ENCODE data around the gene OSTC.
A peak's percentile ranks its signal among the peaks of the same experiment; 100 is the strongest.

The OSTC gene

GRCh38 chr4:108650212-108651013 lies at the start of gene OSTC:
TSS of gene OSTC (plus strand) at chr4:108650599. CDS start at chr4:108650656, 57 bp downstream.
- peak; percentile 84 for DNase-seq

- no peak for DNase-seq
Measured at GRCh38 chr4:108601106-108601505, 49.3 kb upstream of the OSTC start.

- DNase-seq = no peak
Measured at GRCh38 chr4:108601532-108601931, 48.9 kb upstream of the OSTC start.

GRCh38 chr4:108602163-108602562 lies 48.2 kb upstream of the OSTC start:
- DNase-seq = no peak

GRCh38 chr4:108607079-108607815 lies 43.2 kb upstream of the OSTC start:
- no peak for DNase-seq

- no peak for DNase-seq
Measured at GRCh38 chr4:108611365-108611764, 39.0 kb upstream of the OSTC start.

- no peak for DNase-seq
Measured at GRCh38 chr4:108612365-108612764, 38.0 kb upstream of the OSTC start.

- DNase-seq = no peak
Measured at GRCh38 chr4:108619372-108620100, 30.9 kb upstream of the OSTC start.

GRCh38 chr4:108620101-108620932 lies 30.1 kb upstream of the OSTC start, which contains the start of gene RPL34:
TSS of gene RPL34 (plus strand) at chr4:108620576. CDS start at chr4:108621960, 1,384 bp downstream.
- peak; percentile 90 for DNase-seq

GRCh38 chr4:108620933-108621905 lies 29.2 kb upstream of the OSTC start:
- DNase-seq = no peak

GRCh38 chr4:108622022-108622421 lies 28.4 kb upstream of the OSTC start:
- no peak for DNase-seq

GRCh38 chr4:108622828-108623227 lies 27.6 kb upstream of the OSTC start:
- DNase-seq = no peak

- no peak for DNase-seq
Measured at GRCh38 chr4:108624263-108625056, 25.9 kb upstream of the OSTC start.

- no peak for DNase-seq
Measured at GRCh38 chr4:108626056-108626455, 24.3 kb upstream of the OSTC start.

GRCh38 chr4:108628411-108628810 lies 22.0 kb upstream of the OSTC start:
- DNase-seq = no peak

GRCh38 chr4:108635070-108635655 lies 15.2 kb upstream of the OSTC start:
- DNase-seq = no peak

- DNase-seq = no peak
Measured at GRCh38 chr4:108636246-108636645, 14.2 kb upstream of the OSTC start.

GRCh38 chr4:108637856-108638255 lies 12.5 kb upstream of the OSTC start:
- no peak for DNase-seq

GRCh38 chr4:108644237-108644636 lies 6.2 kb upstream of the OSTC start:
- DNase-seq = peak; percentile 25

- DNase-seq = no peak
Measured at GRCh38 chr4:108646706-108647105, 3.7 kb upstream of the OSTC start.
